Kidney capillary endothelial cell (primary cell): ENCODE data around the gene MAPRE2.
"Not testable (repeated sequence)": the region's sequence is repeated elsewhere in the genome, so short reads cannot be mapped to it uniquely, and the experiment has no call there.

ENCODE experiments used
- DNase-seq: peaks from one replicate; pipeline ENCODE4 v3.0.0-alpha.2; 2018; ENCODE audit warnings: low spot score

The MAPRE2 gene

GRCh38 chr18:35153609-35154272 is 112.5 kb downstream of the MAPRE2 start:
- no peak for DNase-seq

DNA sequence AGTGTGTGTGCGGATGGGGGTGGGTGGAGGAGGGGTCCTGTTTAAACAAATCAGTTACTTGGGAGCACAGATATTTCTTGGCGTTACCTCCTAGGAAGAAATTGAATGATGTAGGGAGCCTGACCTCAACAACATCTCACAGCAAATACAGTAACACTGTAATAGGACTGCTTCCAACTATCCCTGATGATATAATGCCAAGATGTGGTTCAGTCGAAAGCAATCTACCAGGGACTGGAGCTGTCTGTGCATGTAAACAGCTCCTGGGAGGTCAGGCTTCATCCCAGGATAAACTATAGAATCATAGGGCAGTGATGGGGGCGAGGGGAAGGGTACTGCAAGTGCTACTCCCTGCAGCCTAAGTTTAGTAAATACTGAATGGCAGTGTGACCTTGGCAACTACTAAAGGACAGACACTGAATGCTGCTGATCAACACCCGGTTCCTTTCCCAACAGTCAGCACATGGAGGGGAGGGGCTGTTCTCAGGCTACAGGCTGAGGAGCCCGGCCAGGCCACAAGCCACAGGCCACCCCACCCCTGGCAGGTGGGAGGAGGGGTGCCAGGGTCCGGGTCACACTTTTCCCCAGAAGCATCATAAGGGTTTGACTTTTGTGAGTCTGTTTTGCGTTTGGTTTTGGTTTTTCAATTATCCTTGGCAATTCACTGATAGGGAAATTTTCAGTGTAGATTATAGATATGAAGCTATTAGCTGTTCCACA is 114.3 kb downstream of the MAPRE2 start:
- DNase-seq, result no peak

DNA sequence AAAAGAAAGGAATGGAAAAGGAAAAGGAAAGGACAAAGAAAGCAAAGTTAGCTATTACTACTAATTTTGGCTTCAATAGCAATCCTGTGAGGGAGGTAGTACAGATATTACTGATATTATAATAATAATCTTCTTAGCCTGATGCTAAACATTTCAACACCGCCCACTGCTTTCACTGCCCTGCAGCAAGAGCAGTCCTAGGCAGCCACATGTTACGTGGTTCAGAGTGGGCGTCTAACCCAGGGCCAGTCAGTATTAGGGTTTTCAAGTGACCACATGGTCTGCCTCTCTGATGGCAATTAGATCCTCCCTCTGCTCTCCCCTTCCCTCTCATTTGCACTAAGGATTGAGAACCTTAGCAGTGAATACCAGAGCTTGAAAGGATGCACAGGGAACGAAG is 116.0 kb downstream of the MAPRE2 start:
- no peak for DNase-seq

GRCh38 chr18:35158728-35159450 is 117.7 kb downstream of the MAPRE2 start:
- DNase-seq, result no peak

DNA sequence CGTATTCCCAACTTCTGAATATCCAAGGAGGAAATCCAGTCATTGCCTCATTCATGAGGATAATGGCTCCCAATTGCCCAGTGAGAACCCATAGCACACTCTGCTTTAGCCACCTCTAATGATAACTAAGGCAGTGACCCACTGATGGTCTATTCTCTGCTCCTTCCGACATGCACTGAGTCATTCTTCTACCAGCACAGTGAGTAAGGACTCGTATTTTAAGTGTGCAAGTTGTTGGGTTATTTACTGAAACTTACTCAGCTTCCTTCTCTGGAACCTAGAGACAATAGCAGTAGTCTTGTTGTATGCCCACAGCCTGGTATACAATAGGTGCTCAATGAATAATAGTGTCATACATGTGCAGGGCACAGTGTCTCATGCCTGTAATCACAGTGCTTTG is 118.6 kb downstream of the MAPRE2 start:
- DNase-seq, result peak; percentile 75

- DNase-seq, result no peak
Observed at GRCh38 chr18:35161485-35161884, 120.3 kb downstream of the MAPRE2 start.

DNA sequence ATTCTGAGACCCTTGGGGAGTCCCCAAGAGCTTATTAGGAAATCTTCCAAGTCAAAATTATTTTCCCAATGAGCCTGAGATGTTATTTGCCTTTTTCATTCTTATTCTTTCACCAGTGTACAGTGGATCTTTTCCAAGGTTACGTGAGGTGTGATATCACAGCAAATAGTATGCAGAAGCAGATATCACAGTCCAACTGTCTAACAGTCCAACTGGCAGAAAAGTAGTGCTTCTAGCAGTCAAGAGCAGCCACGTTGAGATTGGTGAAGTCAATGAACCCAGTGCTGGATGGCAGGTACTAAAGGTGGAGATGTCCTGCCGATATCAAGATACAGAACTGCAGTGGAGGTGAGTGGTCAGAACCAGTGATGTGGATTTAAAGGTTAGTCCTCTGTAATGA is 120.7 kb downstream of the MAPRE2 start:
- DNase-seq, result no peak

DNA sequence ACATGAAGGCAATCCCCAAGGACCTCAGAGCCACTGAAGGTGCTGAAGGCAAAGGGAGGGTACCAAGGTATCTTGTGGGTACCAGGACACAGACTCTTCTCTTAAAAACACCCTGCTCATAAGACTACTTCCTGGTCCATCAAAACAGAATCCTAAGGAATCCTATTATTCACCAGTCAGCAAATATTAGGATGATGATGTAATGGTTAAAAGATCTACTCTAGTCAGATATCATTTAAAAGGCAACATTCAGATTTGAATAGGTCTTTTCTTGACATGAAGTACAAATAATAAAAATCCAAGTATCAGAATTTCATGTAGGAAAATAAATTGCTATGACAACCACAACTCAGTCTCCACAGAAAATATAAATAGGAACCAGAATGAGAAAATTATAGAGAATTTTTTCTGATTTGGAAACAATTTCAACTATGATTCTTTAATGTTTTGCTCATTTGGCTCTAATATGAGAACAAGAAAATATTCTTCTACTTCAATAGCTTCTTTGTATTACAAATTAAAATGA is 121.9 kb downstream of the MAPRE2 start:
- no peak for DNase-seq

GRCh38 chr18:35163721-35164120 is 122.5 kb downstream of the MAPRE2 start:
- DNase-seq, result no peak

DNA sequence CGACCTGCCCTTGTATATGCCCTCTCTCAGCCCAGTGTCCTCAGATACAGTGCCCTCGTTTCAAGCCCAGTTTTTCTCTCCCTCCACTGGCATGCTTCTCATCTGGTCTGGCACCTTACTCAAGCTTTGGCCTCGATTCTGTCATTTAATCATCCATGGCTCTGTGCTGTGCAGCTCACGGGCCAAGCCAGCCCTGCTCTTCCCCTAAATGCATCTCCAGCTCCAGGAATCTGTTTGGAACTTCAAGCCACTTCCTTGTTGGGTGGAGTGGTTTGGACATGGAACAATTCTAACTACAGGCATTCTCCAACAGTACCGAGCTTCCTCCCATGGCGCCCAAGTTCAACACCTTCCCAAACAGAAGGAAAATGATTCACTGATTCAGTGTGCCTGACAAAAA is 122.9 kb downstream of the MAPRE2 start:
- no peak for DNase-seq

DNA sequence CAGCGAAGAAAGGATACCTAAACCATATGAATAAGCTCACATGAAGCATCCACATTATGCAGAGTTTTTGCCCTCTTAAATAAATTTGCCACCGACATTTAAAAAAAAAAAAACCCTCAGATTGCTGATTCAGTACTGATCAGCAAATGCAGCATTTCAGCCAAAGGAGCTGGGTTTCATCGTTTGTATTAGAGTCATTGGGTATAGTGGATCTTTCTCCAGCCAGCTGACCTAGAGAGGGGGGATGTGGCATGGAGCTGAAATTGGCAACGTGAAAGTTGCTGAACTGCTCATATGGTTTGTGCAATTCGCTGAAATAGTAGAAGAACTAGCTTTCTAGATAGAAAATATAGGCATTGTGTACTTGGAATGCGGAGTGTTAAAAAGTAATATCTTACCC is 126.1 kb downstream of the MAPRE2 start:
- no peak for DNase-seq

DNA sequence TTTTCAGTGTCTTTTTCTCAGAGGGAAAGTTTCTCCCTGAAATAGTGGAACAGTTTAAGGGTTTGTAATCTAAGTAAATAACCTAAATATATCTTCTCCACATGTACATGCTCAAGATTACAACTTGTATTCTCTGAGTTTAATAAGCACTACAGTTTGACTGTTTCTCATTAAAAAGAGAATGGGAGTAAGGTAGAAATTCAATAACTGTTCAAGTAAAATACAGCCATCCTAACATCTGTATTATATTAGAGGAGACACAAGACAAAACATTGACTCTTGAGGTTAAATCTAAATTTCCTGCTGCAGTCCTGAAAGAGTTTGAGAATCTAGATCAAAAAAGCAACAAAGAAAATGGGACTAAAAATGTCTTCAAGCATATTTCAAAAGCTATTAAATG is 126.6 kb downstream of the MAPRE2 start:
- no peak for DNase-seq

DNA sequence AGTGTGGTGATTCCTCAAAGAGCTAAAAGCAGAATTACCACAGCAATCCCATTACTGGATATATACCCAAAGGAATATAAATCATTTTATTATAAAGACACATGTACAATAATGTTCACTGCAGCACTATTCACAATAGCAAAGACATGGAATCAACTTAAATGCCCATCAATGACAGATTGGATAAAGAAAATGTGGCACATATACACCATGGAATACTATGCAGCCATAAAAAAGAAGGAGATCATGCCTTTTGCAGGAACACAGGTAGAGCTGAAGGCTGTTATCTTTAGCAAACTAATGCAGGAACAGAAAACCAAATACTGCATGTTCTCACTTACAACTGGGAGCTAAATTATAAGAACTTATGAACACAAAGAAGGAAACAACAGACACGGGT is 129.1 kb downstream of the MAPRE2 start:
- DNase-seq, result not testable (repeated sequence)

DNA sequence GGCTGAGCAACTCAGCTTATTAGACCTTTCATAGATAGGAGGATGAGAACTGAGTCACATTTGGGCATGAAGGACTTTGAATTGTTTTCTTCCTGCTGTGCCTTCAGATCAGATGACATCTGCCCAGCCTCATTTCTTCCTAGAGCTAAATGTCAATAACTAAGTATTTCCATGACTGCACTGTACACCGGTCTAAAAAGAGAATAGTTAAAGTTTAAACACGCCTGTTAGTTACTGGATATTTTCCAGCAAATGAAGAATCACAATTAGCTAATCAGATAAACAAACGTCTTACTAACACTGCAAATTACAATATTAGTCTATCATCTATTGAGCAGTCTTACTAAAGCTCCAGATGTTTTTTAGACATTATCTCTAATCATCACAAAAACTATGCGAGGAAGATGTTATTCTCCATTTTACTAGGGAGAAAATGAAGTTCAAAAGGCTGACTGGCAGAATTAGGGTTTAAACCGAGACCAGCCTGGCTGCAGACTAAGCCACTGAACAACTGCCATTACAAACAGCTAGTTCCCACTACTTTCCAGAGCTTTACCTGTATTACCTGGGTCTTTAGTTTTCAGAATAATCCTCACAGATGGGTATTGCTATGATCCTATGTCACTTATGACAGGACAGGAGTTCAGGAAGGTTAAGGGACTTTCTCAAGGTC is 130.2 kb downstream of the MAPRE2 start:
- no peak for DNase-seq

- DNase-seq, result no peak
Observed at GRCh38 chr18:35172009-35172408, 130.8 kb downstream of the MAPRE2 start.

- no peak for DNase-seq
Observed at GRCh38 chr18:35172451-35173035, 131.3 kb downstream of the MAPRE2 start.

GRCh38 chr18:35174093-35174731 is 133.0 kb downstream of the MAPRE2 start:
- DNase-seq, result no peak

DNA sequence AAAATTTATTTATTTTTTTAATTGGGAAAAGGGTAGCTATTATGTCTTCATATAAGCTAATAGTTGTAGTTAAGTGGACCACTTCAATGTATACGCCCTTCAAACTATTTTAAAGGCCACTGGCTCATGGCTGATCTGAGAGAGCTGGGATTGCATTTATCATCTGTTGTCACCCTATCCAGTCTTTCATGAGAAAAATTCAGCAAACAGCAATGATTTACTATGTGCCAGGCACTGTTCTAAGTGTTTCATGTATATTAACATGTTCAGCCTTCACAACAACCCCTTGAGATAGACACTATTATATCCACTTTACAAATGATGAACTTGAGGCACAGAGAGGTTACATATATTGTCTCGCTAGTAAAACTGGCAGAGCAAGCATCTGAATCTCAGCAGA is 133.5 kb downstream of the MAPRE2 start:
- no peak for DNase-seq

- DNase-seq, result no peak
Observed at GRCh38 chr18:35176925-35177324, 135.7 kb downstream of the MAPRE2 start.

- peak; percentile 5 for DNase-seq
Observed at GRCh38 chr18:35178260-35178659, 137.0 kb downstream of the MAPRE2 start.

- DNase-seq, result no peak
Observed at GRCh38 chr18:35179906-35180305, 138.7 kb downstream of the MAPRE2 start.

GRCh38 chr18:35180455-35180854 is 139.2 kb downstream of the MAPRE2 start:
- no peak for DNase-seq
